ENCODE data around the gene RAVER1. TPM values are rescaled to one million over a fixed set of nuclear protein-coding genes. Genes with fewer than 3 reads are reported as not detected.
"Not testable (repeated sequence)": the region's sequence is repeated elsewhere in the genome, so short reads cannot be mapped to it uniquely, and the experiment has no call there.

Gene RAVER1
- total and polyA plus RNA-seq, 4 experiments from 2014 or later = 6.8 to 56.1 (median 37.2) TPM

GRCh38 chr19:10285393-10285792 lies 47.9 kb downstream of the RAVER1 start:
- H3K36me3 Mint-ChIP-seq = peaks cover 16 to 23% of the 10 kb centered on the region in 2 donors
- H3K4me1 ChIP-seq (ENCODE audit: insufficient read depth, low read length) = peaks cover 48% of the 10 kb centered on the region
- no peaks in the 10 kb centered on the region for H3K9me3 ChIP-seq (ENCODE audit: control insufficient read depth in 1 of 2, low read length in 2 of 2)
- peak overlapping the region in 1 of 7 donors; percentile 74 for H3K27ac Mint-ChIP-seq
- H3K36me3 ChIP-seq (ENCODE audit: insufficient read depth, low read length) = peaks cover 24% of the 10 kb centered on the region
- H3K4me3 Mint-ChIP-seq = peak overlapping the region in 2 of 8 donors; percentile 32
- ChIA-PET POLR2A (ENCODE audit: partially characterized antibody) (interaction anchor here (2.5 to 9.3 kb wide), 2 partner anchors 10 to 15 kb away, joined by 10 to 111 read pairs; partner anchors contain the start of gene ICAM1), CTCF (ENCODE audit: partially characterized antibody) (interaction anchor here (1.5 to 3.0 kb wide), 2 partner anchors 14 to 103 kb away, joined by 7 to 10 read pairs; partner anchors contain the start of gene ICAM1)
- H3K4me3 ChIP-seq (ENCODE audit: low read length in 2 of 2) = no peak overlapping the region
- H3K27ac ChIP-seq (ENCODE audit: low read depth, low read length) = no peak overlapping the region
- H3K4me1 Mint-ChIP-seq = peaks cover 21 to 51% (median 33%) of the 10 kb centered on the region in 4 donors
- no peaks in the 10 kb centered on the region for H3K9me3 Mint-ChIP-seq
- intact Hi-C loops (cut with micrococcal nuclease) = no loop called here
- no peak for DNase-seq
- H3K27me3 ChIP-seq (ENCODE audit: insufficient read depth, low read length) = peaks cover 27% of the 10 kb centered on the region
- H3K27me3 Mint-ChIP-seq = peaks cover 15 to 17% of the 10 kb centered on the region in 2 donors

GRCh38 chr19:10284960-10285278 lies 48.4 kb downstream of the RAVER1 start:
- ChIA-PET POLR2A (ENCODE audit: partially characterized antibody) (interaction anchor here (2.1 kb wide), 1 partner anchor 14 kb away, joined by 8 read pairs; the partner anchor contains the start of gene ICAM1), CTCF (ENCODE audit: partially characterized antibody) (interaction anchor here (1.5 kb wide), 1 partner anchor 14 kb away, joined by 7 read pairs; the partner anchor contains the start of gene ICAM1)
- peaks cover 13% of the 10 kb centered on the region in 2 donors for H3K27me3 Mint-ChIP-seq
- peaks cover 17 to 25% of the 10 kb centered on the region in 2 donors for H3K36me3 Mint-ChIP-seq
- no peak overlapping the region for H3K4me3 ChIP-seq (ENCODE audit: low read length in 2 of 2)
- no peak overlapping the region for H3K27ac ChIP-seq (ENCODE audit: low read depth, low read length)
- H3K27ac Mint-ChIP-seq = peak overlapping the region in 1 of 7 donors; percentile 74
- H3K27me3 ChIP-seq (ENCODE audit: insufficient read depth, low read length) = peaks cover 23% of the 10 kb centered on the region
- H3K4me1 ChIP-seq (ENCODE audit: insufficient read depth, low read length) = peaks cover 44% of the 10 kb centered on the region
- peaks cover 17 to 49% (median 31%) of the 10 kb centered on the region in 4 donors for H3K4me1 Mint-ChIP-seq
- H3K4me3 Mint-ChIP-seq = no peak overlapping the region
- no peaks in the 10 kb centered on the region for H3K9me3 Mint-ChIP-seq
- intact Hi-C loops (cut with micrococcal nuclease) = no loop called here
- no peak for DNase-seq
- H3K36me3 ChIP-seq (ENCODE audit: insufficient read depth, low read length) = peaks cover 24% of the 10 kb centered on the region
- no peaks in the 10 kb centered on the region for H3K9me3 ChIP-seq (ENCODE audit: control insufficient read depth in 1 of 2, low read length in 2 of 2)

GRCh38 chr19:10284065-10284959 lies 49.0 kb downstream of the RAVER1 start:
- Mint-ChIP-seq H3K4me1 (peaks cover 17 to 49% (median 31%) of the 10 kb centered on the region in 4 donors), H3K4me3 (no peak overlapping the region), H3K27me3 (peaks cover 11 to 12% of the 10 kb centered on the region in 2 donors), H3K36me3 (peaks cover 21 to 31% of the 10 kb centered on the region in 2 donors), H3K9me3 (no peaks in the 10 kb centered on the region), H3K27ac (peak overlapping the region in 2 of 7 donors; percentile 60 to 74)
- Histone ChIP-seq H3K27ac (ENCODE audit: low read depth, low read length) (no peak overlapping the region), H3K36me3 (ENCODE audit: insufficient read depth, low read length) (peaks cover 24% of the 10 kb centered on the region), H3K27me3 (ENCODE audit: insufficient read depth, low read length) (peaks cover 20% of the 10 kb centered on the region), H3K4me3 (ENCODE audit: low read length in 2 of 2) (no peak overlapping the region), H3K9me3 (ENCODE audit: control insufficient read depth in 1 of 2, low read length in 2 of 2) (no peaks in the 10 kb centered on the region), H3K4me1 (ENCODE audit: insufficient read depth, low read length) (peaks cover 37% of the 10 kb centered on the region)
- DNase-seq = no peak
- ChIA-PET CTCF (ENCODE audit: partially characterized antibody) (interaction anchor here (1.5 to 1.6 kb wide), 2 partner anchors 13 kb away, joined by 4 to 7 read pairs; partner anchors contain the start of gene ICAM1), POLR2A (ENCODE audit: partially characterized antibody) (interaction anchor here (0.6 to 2.1 kb wide), 2 partner anchors 7 to 13 kb away, joined by 4 to 8 read pairs; partner anchors contain the start of gene ICAM1)
- intact Hi-C loops (cut with micrococcal nuclease) = no loop called here

GRCh38 chr19:10283301-10284064 lies 49.8 kb downstream of the RAVER1 start:
- POLR2A ChIA-PET (ENCODE audit: partially characterized antibody) = interaction anchor here (1.4 to 2.1 kb wide), 2 partner anchors 12 to 97 kb away, joined by 4 to 8 read pairs; partner anchors contain the start of genes ICAM1 and TYK2
- Histone ChIP-seq H3K36me3 (ENCODE audit: insufficient read depth, low read length) (peaks cover 24% of the 10 kb centered on the region), H3K9me3 (ENCODE audit: control insufficient read depth in 1 of 2, low read length in 2 of 2) (no peaks in the 10 kb centered on the region), H3K4me3 (ENCODE audit: low read length in 2 of 2) (no peak overlapping the region), H3K27ac (ENCODE audit: low read depth, low read length) (no peak overlapping the region), H3K4me1 (ENCODE audit: insufficient read depth, low read length) (peaks cover 29% of the 10 kb centered on the region), H3K27me3 (ENCODE audit: insufficient read depth, low read length) (peaks cover 13% of the 10 kb centered on the region)
- Mint-ChIP-seq H3K27me3 (peaks cover 3 to 4% of the 10 kb centered on the region in 2 donors), H3K27ac (no peak overlapping the region), H3K4me3 (no peak overlapping the region), H3K4me1 (peaks cover 15 to 44% (median 28%) of the 10 kb centered on the region in 4 donors), H3K9me3 (no peaks in the 10 kb centered on the region), H3K36me3 (peaks cover 25 to 36% of the 10 kb centered on the region in 2 donors)
- DNase-seq = no peak
- CTCF ChIA-PET (ENCODE audit: partially characterized antibody) = interaction anchor here (1.6 kb wide), 1 partner anchor 12 kb away, joined by 4 read pairs; the partner anchor contains the start of gene ICAM1
- intact Hi-C loops (cut with micrococcal nuclease) = no loop called here

- H3K27ac Mint-ChIP-seq; H3K9me3 ChIP-seq (ENCODE audit: control insufficient read depth in 1 of 2, low read length in 2 of 2); H3K4me3 ChIP-seq (ENCODE audit: low read length in 2 of 2); H3K4me3 Mint-ChIP-seq; H3K27ac ChIP-seq (ENCODE audit: low read depth, low read length); H3K9me3 Mint-ChIP-seq; intact Hi-C loops (cut with micrococcal nuclease); DNase-seq; H3K27me3 ChIP-seq (ENCODE audit: insufficient read depth, low read length); H3K27me3 Mint-ChIP-seq: not testable (repeated sequence)
- Mint-ChIP-seq H3K4me1 (peaks cover 11 to 32% (median 20%) of the 10 kb centered on the region in 4 donors), H3K36me3 (peaks cover 25 to 44% of the 10 kb centered on the region in 2 donors)
- POLR2A ChIA-PET (ENCODE audit: partially characterized antibody) = interaction anchor here (1.4 kb wide), 1 partner anchor 98 kb away, joined by 4 read pairs; the partner anchor contains the start of gene TYK2
- Histone ChIP-seq H3K4me1 (ENCODE audit: insufficient read depth, low read length) (peaks cover 16% of the 10 kb centered on the region), H3K36me3 (ENCODE audit: insufficient read depth, low read length) (peaks cover 24% of the 10 kb centered on the region)
- CTCF ChIA-PET (ENCODE audit: partially characterized antibody) = interaction anchor here (0.7 kb wide), 1 partner anchor 221 kb away, joined by 6 read pairs; the partner anchor contains the start of gene KEAP1
These were observed 51.3 kb downstream of the RAVER1 start for GRCh38 chr19:10282043-10282442.

- peaks cover 12% of the 10 kb centered on the region for H3K36me3 ChIP-seq (ENCODE audit: insufficient read depth, low read length)
- POLR2A ChIA-PET (ENCODE audit: partially characterized antibody) = interaction anchor here (0.8 to 2.2 kb wide), 4 partner anchors 9 to 61 kb away, joined by 3 to 9 read pairs (median 6); partner anchors contain the start of genes ICAM1 and ICAM5
- H3K27ac ChIP-seq (ENCODE audit: low read depth, low read length) = no peak overlapping the region
- no peaks in the 10 kb centered on the region for H3K27me3 ChIP-seq (ENCODE audit: insufficient read depth, low read length)
- no peaks in the 10 kb centered on the region for H3K9me3 ChIP-seq (ENCODE audit: control insufficient read depth in 1 of 2, low read length in 2 of 2)
- H3K27ac Mint-ChIP-seq = peak overlapping the region in 2 of 7 donors; percentile 20 to 70
- H3K27me3 Mint-ChIP-seq = no peaks in the 10 kb centered on the region
- peaks cover 2 to 10% (median 7%) of the 10 kb centered on the region in 4 donors for H3K4me1 Mint-ChIP-seq
- no peaks in the 10 kb centered on the region for H3K4me1 ChIP-seq (ENCODE audit: insufficient read depth, low read length)
- intact Hi-C loops (cut with micrococcal nuclease) = no loop called here
- DNase-seq = no peak
- H3K9me3 Mint-ChIP-seq = no peaks in the 10 kb centered on the region
- H3K4me3 ChIP-seq (ENCODE audit: low read length in 2 of 2) = no peak overlapping the region
- no peak overlapping the region for H3K4me3 Mint-ChIP-seq
- CTCF ChIA-PET (ENCODE audit: partially characterized antibody) = interaction anchor here (0.8 to 2.3 kb wide), 5 partner anchors 9 to 125 kb away, joined by 3 to 25 read pairs (median 6); partner anchors contain the start of gene ICAM1
- H3K36me3 Mint-ChIP-seq = peaks cover 13 to 36% of the 10 kb centered on the region in 2 donors
These were observed 53.4 kb downstream of the RAVER1 start for GRCh38 chr19:10279737-10280442.
